ENCODE data around the gene MGRN1. TPM values are rescaled to one million over a fixed set of nuclear protein-coding genes. Genes with fewer than 3 reads are reported as not detected.

The MGRN1 gene
- polyA plus RNA-seq, 1 donor from 2014 or later, result 35.9 TPM

- Histone ChIP-seq H3K4me2 (ENCODE audit: low read length) (no peak overlapping the region), H3F3A (ENCODE audit: insufficient read depth, low read length, poor library complexity, severe bottlenecking) (no peaks in the 10 kb centered on the region), H4K20me1 (ENCODE audit: insufficient read depth) (no peaks in the 10 kb centered on the region), H2AFZ (ENCODE audit: low read depth, low read length) (no peak overlapping the region), H3K36me3 (ENCODE audit: insufficient read depth, low read length) (no peaks in the 10 kb centered on the region), H3K27me3 (ENCODE audit: insufficient read depth, low read depth, low read length) (no peaks in the 10 kb centered on the region), H3K4me3 (ENCODE audit: low read length) (no peak overlapping the region), H3K27ac (ENCODE audit: low read length) (peak overlapping the region; percentile 33), H3K9me3 (ENCODE audit: low read length) (no peaks in the 10 kb centered on the region), H3K9ac (ENCODE audit: low read length) (no peak overlapping the region), H3K9me2 (ENCODE audit: insufficient read depth, low read length) (no peaks in the 10 kb centered on the region), H3K79me2 (replicated peaks; ENCODE audit: insufficient read depth, low read length) (no peaks in the 10 kb centered on the region)
- no peak for TF ChIP-seq SMC3 (conservative IDR thresholded peaks at IDR 0.05; ENCODE audit: poor library complexity)
- TF ChIP-seq EP300 (conservative IDR thresholded peaks at IDR 0.05; ENCODE audit: poor library complexity, severe bottlenecking), result no peak
- TF ChIP-seq, protein P1, sequence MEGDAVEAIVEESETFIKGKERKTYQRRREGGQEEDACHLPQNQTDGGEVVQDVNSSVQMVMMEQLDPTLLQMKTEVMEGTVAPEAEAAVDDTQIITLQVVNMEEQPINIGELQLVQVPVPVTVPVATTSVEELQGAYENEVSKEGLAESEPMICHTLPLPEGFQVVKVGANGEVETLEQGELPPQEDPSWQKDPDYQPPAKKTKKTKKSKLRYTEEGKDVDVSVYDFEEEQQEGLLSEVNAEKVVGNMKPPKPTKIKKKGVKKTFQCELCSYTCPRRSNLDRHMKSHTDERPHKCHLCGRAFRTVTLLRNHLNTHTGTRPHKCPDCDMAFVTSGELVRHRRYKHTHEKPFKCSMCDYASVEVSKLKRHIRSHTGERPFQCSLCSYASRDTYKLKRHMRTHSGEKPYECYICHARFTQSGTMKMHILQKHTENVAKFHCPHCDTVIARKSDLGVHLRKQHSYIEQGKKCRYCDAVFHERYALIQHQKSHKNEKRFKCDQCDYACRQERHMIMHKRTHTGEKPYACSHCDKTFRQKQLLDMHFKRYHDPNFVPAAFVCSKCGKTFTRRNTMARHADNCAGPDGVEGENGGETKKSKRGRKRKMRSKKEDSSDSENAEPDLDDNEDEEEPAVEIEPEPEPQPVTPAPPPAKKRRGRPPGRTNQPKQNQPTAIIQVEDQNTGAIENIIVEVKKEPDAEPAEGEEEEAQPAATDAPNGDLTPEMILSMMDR (IDR thresholded peaks at IDR 0.05; ENCODE audit: poor library complexity, severe bottlenecking), result no peak
- no peak for TF ChIP-seq RAD21 (conservative IDR thresholded peaks at IDR 0.05)
- no peak for TF ChIP-seq MXI1 (conservative IDR thresholded peaks at IDR 0.05; ENCODE audit: poor library complexity, severe bottlenecking)
- TF ChIP-seq EZH2 (IDR thresholded peaks at IDR 0.05; ENCODE audit: borderline replicate concordance, insufficient read depth, low read length, poor library complexity, severe bottlenecking), result no peak
- no peak for TF ChIP-seq TAF1 (IDR thresholded peaks at IDR 0.05; ENCODE audit: low read depth)
- TF ChIP-seq, protein P2, sequence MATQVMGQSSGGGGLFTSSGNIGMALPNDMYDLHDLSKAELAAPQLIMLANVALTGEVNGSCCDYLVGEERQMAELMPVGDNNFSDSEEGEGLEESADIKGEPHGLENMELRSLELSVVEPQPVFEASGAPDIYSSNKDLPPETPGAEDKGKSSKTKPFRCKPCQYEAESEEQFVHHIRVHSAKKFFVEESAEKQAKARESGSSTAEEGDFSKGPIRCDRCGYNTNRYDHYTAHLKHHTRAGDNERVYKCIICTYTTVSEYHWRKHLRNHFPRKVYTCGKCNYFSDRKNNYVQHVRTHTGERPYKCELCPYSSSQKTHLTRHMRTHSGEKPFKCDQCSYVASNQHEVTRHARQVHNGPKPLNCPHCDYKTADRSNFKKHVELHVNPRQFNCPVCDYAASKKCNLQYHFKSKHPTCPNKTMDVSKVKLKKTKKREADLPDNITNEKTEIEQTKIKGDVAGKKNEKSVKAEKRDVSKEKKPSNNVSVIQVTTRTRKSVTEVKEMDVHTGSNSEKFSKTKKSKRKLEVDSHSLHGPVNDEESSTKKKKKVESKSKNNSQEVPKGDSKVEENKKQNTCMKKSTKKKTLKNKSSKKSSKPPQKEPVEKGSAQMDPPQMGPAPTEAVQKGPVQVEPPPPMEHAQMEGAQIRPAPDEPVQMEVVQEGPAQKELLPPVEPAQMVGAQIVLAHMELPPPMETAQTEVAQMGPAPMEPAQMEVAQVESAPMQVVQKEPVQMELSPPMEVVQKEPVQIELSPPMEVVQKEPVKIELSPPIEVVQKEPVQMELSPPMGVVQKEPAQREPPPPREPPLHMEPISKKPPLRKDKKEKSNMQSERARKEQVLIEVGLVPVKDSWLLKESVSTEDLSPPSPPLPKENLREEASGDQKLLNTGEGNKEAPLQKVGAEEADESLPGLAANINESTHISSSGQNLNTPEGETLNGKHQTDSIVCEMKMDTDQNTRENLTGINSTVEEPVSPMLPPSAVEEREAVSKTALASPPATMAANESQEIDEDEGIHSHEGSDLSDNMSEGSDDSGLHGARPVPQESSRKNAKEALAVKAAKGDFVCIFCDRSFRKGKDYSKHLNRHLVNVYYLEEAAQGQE (IDR thresholded peaks at IDR 0.05; ENCODE audit: borderline replicate concordance), result no peak
These were observed 42.0 kb downstream of the MGRN1 start for GRCh38 chr16:4666537-4667202.

- Histone ChIP-seq H3K9ac (ENCODE audit: low read length) (no peak overlapping the region), H3K4me3 (ENCODE audit: low read length) (no peak overlapping the region), H4K20me1 (ENCODE audit: insufficient read depth) (no peaks in the 10 kb centered on the region), H3K4me2 (ENCODE audit: low read length) (no peak overlapping the region), H2AFZ (ENCODE audit: low read depth, low read length) (no peak overlapping the region), H3K27ac (ENCODE audit: low read length) (peak overlapping the region; percentile 33), H3K36me3 (ENCODE audit: insufficient read depth, low read length) (no peaks in the 10 kb centered on the region), H3K27me3 (ENCODE audit: insufficient read depth, low read depth, low read length) (no peaks in the 10 kb centered on the region), H3K9me2 (ENCODE audit: insufficient read depth, low read length) (no peaks in the 10 kb centered on the region), H3F3A (ENCODE audit: insufficient read depth, low read length, poor library complexity, severe bottlenecking) (no peaks in the 10 kb centered on the region), H3K9me3 (ENCODE audit: low read length) (no peaks in the 10 kb centered on the region), H3K79me2 (replicated peaks; ENCODE audit: insufficient read depth, low read length) (no peaks in the 10 kb centered on the region)
- TF ChIP-seq POLR2AphosphoS5 (IDR thresholded peaks at IDR 0.05) (no peak), SMC3 (conservative IDR thresholded peaks at IDR 0.05; ENCODE audit: poor library complexity) (no peak), TAF1 (IDR thresholded peaks at IDR 0.05; ENCODE audit: low read depth) (no peak), EP300 (conservative IDR thresholded peaks at IDR 0.05; ENCODE audit: poor library complexity, severe bottlenecking) (no peak), EZH2 (IDR thresholded peaks at IDR 0.05; ENCODE audit: borderline replicate concordance, insufficient read depth, low read length, poor library complexity, severe bottlenecking) (no peak), RAD21 (conservative IDR thresholded peaks at IDR 0.05) (no peak)
- TF ChIP-seq, protein P1 (IDR thresholded peaks at IDR 0.05; ENCODE audit: poor library complexity, severe bottlenecking), result no peak
- TF ChIP-seq, protein P2 (IDR thresholded peaks at IDR 0.05; ENCODE audit: borderline replicate concordance), result no peak
These were observed 42.8 kb downstream of the MGRN1 start for GRCh38 chr16:4667203-4667963.

Data from neural cell (in vitro differentiated cells).